H1 (cell line): ENCODE data around the gene MCF2L. TPM values are rescaled to one million over a fixed set of nuclear protein-coding genes. Genes with fewer than 3 reads are reported as not detected.

Experiments
- CTCF ChIA-PET: fragments of 300-600 bp; sonication (Branson Sonifier 250); formaldehyde crosslinking; loops from one replicate; lab custom pipeline; 2021; ENCODE audit not compliant: partially characterized antibody; lab: Charles Lee
- POLR2A ChIA-PET: fragments of 300-600 bp; sonication (Branson Sonifier 250); formaldehyde crosslinking; loops from one replicate; lab custom pipeline; 2021; ENCODE audit warnings: inconsistent platforms; ENCODE audit not compliant: partially characterized antibody; lab: Charles Lee
- DNase-seq, 2 experiments: peaks; one replicate each; pipeline versions ENCODE4 v3.0.0 to v3.0.0-alpha.2; 2010 to 2022; ENCODE audit warnings: low spot score in 2 of 2, low read depth in 1 of 2, mixed read lengths in 1 of 2
- FAIRE-seq: peaks from 2 replicates; lab custom pipeline; 2011; peaks lifted over from hg19 to GRCh38; lab: Jason Lieb, UNC
- H2AFZ ChIP-seq: 2 replicates; pipeline ENCODE4 v1.8.1; 2012; ENCODE audit warnings: low read length, inconsistent platforms
- H2AK5ac ChIP-seq: 2 replicates; pipeline ENCODE4 v1.6.1; 2013; ENCODE audit warnings: low read depth, low read length
- H2BK120ac ChIP-seq: replicated peaks from 2 replicates; pipeline ENCODE3; 2013; ENCODE audit warnings: low read depth, low read length, inconsistent platforms
- H2BK12ac ChIP-seq: 2 replicates; pipeline ENCODE4 v1.6.1; 2013; ENCODE audit warnings: low read depth, low read length
- H2BK15ac ChIP-seq: 2 replicates; pipeline ENCODE4 v1.6.1; 2013; ENCODE audit warnings: low read length
- H2BK20ac ChIP-seq: 2 replicates; pipeline ENCODE4 v1.6.1; 2013; ENCODE audit warnings: low read length
- H2BK5ac ChIP-seq: 2 replicates; pipeline ENCODE4 v1.6.1; 2013; ENCODE audit warnings: low read depth, low read length
- H3K14ac ChIP-seq: 2 replicates; pipeline ENCODE4 v1.6.1; 2013; ENCODE audit warnings: inconsistent platforms; ENCODE audit not compliant: insufficient read length
- H3K18ac ChIP-seq: 2 replicates; pipeline ENCODE4 v1.6.1; 2013; ENCODE audit warnings: low read length; ENCODE audit errors: extremely low read depth
- H3K23ac ChIP-seq: 2 replicates; pipeline ENCODE4 v1.6.1; 2013; ENCODE audit warnings: inconsistent platforms; ENCODE audit not compliant: insufficient read length
- H3K23me2 ChIP-seq: 2 replicates; pipeline ENCODE4 v1.6.1; 2013; ENCODE audit warnings: low read depth, low read length
- H3K27ac ChIP-seq: 2 replicates; pipeline ENCODE4 v1.6.1; 2011; ENCODE audit warnings: low read depth, low read length, inconsistent platforms
- H3K27me3 ChIP-seq, 4 experiments: replicated peaks in 1 of 4; 1 replicate in 1 of 4; 2 replicates in 3 of 4; pipeline versions ENCODE4 v1.6.1 to v1.8.1; 2011 to 2013; ENCODE audit warnings: low read length in 3 of 4, mild to moderate bottlenecking in 3 of 4, inconsistent platforms in 2 of 4, mixed read lengths in 2 of 4, moderate library complexity in 1 of 4; ENCODE audit not compliant: control insufficient read depth in 3 of 4, insufficient read depth in 3 of 4; ENCODE audit errors: extremely low read depth in 1 of 4
- H3K36me3 ChIP-seq, 4 experiments: 2 replicates each; pipeline versions ENCODE4 v1.6.1 to v1.8.1; 2011 to 2013; ENCODE audit warnings: mild to moderate bottlenecking in 4 of 4, low read length in 3 of 4, moderate library complexity in 2 of 4, control low read depth in 1 of 4, inconsistent platforms in 1 of 4; ENCODE audit not compliant: insufficient read depth in 4 of 4, control insufficient read depth in 2 of 4
- H3K4ac ChIP-seq: replicated peaks from 2 replicates; pipeline ENCODE3; 2013; ENCODE audit warnings: low read length, low read depth, mixed read lengths, inconsistent platforms; ENCODE audit not compliant: insufficient read length
- H3K4me1 ChIP-seq, 4 experiments: replicated peaks in 1 of 4; 1 replicate in 1 of 4; 2 replicates in 3 of 4; pipeline versions ENCODE4 v1.6.1 to v1.8.1; 2011 to 2013; ENCODE audit warnings: low read length in 3 of 4, inconsistent platforms in 2 of 4, mixed read lengths in 1 of 4; ENCODE audit not compliant: insufficient read depth in 4 of 4, control insufficient read depth in 3 of 4
- H3K4me2 ChIP-seq, 2 experiments: 2 replicates each; pipeline versions ENCODE4 v1.6.1 to v1.8.1; 2011 to 2013; ENCODE audit warnings: low read depth in 2 of 2, low read length in 2 of 2, control low read depth in 1 of 2, inconsistent platforms in 1 of 2, mild to moderate bottlenecking in 1 of 2; ENCODE audit not compliant: insufficient read depth in 1 of 2
- H3K4me3 ChIP-seq, 4 experiments: fragments of 200-600, 300-600 bp in 1 of 4; sonication (generic), shearing (Covaris generic), sonication (Bioruptor Twin) in 1 of 4; 2 replicates each; pipeline versions ENCODE4 v1.5.1 to v1.8.1; 2011 to 2016; ENCODE audit warnings: low read length in 4 of 4, low read depth in 3 of 4, control low read depth in 2 of 4, inconsistent platforms in 2 of 4, mild to moderate bottlenecking in 2 of 4, mixed read lengths in 1 of 4, moderate library complexity in 1 of 4; ENCODE audit not compliant: insufficient read depth in 2 of 4; ENCODE audit errors: extremely low read depth in 1 of 4
- H3K56ac ChIP-seq: replicated peaks from 2 replicates; pipeline ENCODE3; 2013; ENCODE audit warnings: low read depth, mild to moderate bottlenecking, mixed read lengths, low read length, inconsistent platforms; ENCODE audit not compliant: insufficient read length
- H3K79me1 ChIP-seq: 2 replicates; pipeline ENCODE4 v1.6.1; 2013; ENCODE audit warnings: low read depth, low read length, control low read depth
- H3K79me2 ChIP-seq, 2 experiments: 2 replicates each; pipeline versions ENCODE4 v1.6.1 to v1.8.1; 2012 to 2013; ENCODE audit warnings: low read length in 2 of 2, mild to moderate bottlenecking in 2 of 2, inconsistent platforms in 1 of 2; ENCODE audit not compliant: insufficient read depth in 2 of 2, control insufficient read depth in 1 of 2
- H3K9ac ChIP-seq, 4 experiments: replicated peaks in 1 of 4; 1 replicate in 1 of 4; 2 replicates in 3 of 4; pipeline versions ENCODE4 v1.6.1 to v1.8.1; 2011 to 2013; ENCODE audit warnings: low read depth in 3 of 4, low read length in 3 of 4, control low read depth in 2 of 4, mild to moderate bottlenecking in 2 of 4, moderate library complexity in 2 of 4, inconsistent platforms in 1 of 4; ENCODE audit errors: extremely low read depth in 1 of 4
- H3K9me3 ChIP-seq, 2 experiments: 2 replicates each; pipeline versions ENCODE4 v1.6.1 to v1.8.1; 2012 to 2013; ENCODE audit warnings: mild to moderate bottlenecking in 2 of 2, moderate library complexity in 2 of 2, control low read depth in 1 of 2, inconsistent platforms in 1 of 2, low read depth in 1 of 2, low read length in 1 of 2, mixed read lengths in 1 of 2; ENCODE audit not compliant: insufficient read depth in 2 of 2
- H4K20me1 ChIP-seq, 2 experiments: replicated peaks in 1 of 2; 2 replicates each; pipeline versions ENCODE3 to v1.8.1; 2011 to 2013; ENCODE audit warnings: inconsistent platforms in 2 of 2, low read length in 2 of 2, mild to moderate bottlenecking in 1 of 2; ENCODE audit not compliant: insufficient read depth in 2 of 2, control insufficient read depth in 1 of 2
- H4K5ac ChIP-seq: 2 replicates; pipeline ENCODE4 v1.6.1; 2013; ENCODE audit warnings: low read length, low read depth, mixed read lengths, inconsistent platforms; ENCODE audit not compliant: insufficient read length
- H4K8ac ChIP-seq: 2 replicates; pipeline ENCODE4 v1.8.0; 2013; ENCODE audit warnings: mild to moderate bottlenecking, moderate library complexity, low read length, inconsistent platforms; ENCODE audit not compliant: insufficient read depth; ENCODE audit errors: extremely low read depth
- H4K91ac ChIP-seq: replicated peaks from 2 replicates; pipeline ENCODE3; 2013; ENCODE audit warnings: low read length, mixed read lengths, inconsistent platforms; ENCODE audit not compliant: insufficient read length
- ATF2 ChIP-seq: IDR thresholded peaks from 2 replicates; pipeline ENCODE4 v1.6.1; 2012; ENCODE audit warnings: low read length, inconsistent platforms
- CHD2 ChIP-seq: IDR thresholded peaks from 2 replicates; pipeline ENCODE4 v1.6.1; 2012; ENCODE audit warnings: low read length, improper control_type of control experiment
- CTBP2 ChIP-seq: IDR thresholded peaks from 2 replicates; pipeline ENCODE4 v1.7.0; 2011; ENCODE audit warnings: borderline replicate concordance, mild to moderate bottlenecking, moderate library complexity, mixed read lengths, low read length; ENCODE audit not compliant: insufficient read depth, insufficient read length
- KDM4A ChIP-seq: IDR thresholded peaks from one replicate; pipeline ENCODE4 v1.7.1; 2012; ENCODE audit warnings: low read depth, mild to moderate bottlenecking, moderate library complexity, low read length, inconsistent platforms; ENCODE audit not compliant: severe bottlenecking
- MAFK ChIP-seq: IDR thresholded peaks from 2 replicates; pipeline ENCODE4 v1.6.1; 2012; ENCODE audit warnings: low read depth, mild to moderate bottlenecking, improper control_type of control experiment, low read length
- NRF1 ChIP-seq: IDR thresholded peaks from 2 replicates; pipeline ENCODE4 v1.6.1; 2011; ENCODE audit warnings: mild to moderate bottlenecking, low read depth, low read length, improper control_type of control experiment
- RFX5 ChIP-seq: IDR thresholded peaks from 2 replicates; pipeline ENCODE4 v1.6.1; 2011; ENCODE audit warnings: low read depth, low read length, improper control_type of control experiment, borderline replicate concordance
- SIRT6 ChIP-seq: IDR thresholded peaks from one replicate; pipeline ENCODE4 v1.7.1; 2012; ENCODE audit warnings: low read length, inconsistent platforms
- TBP ChIP-seq: IDR thresholded peaks from 2 replicates; pipeline ENCODE4 v1.6.1; 2011; ENCODE audit warnings: low read depth, low read length, improper control_type of control experiment
- YY1 ChIP-seq: IDR thresholded peaks from 2 replicates; pipeline ENCODE4 v1.6.1; 2011; ENCODE audit warnings: low read depth, mild to moderate bottlenecking, low read length
- WGBS, 2 experiments: shearing (Covaris generic) in 1 of 2; methylation state at CpG; one replicate each; pipeline versions ENCODE4 v1.1.6 to v1.1.7; 2013 to 2015; ENCODE audit warnings: low lambda C conversion rate in 2 of 2, mixed read lengths in 2 of 2, inconsistent platforms in 1 of 2, low coverage in 1 of 2, missing lambda C conversion rate in 1 of 2; ENCODE audit not compliant: insufficient replicate concordance in 2 of 2, insufficient coverage in 1 of 2, insufficient read length in 1 of 2; ENCODE audit errors: extremely low coverage in 1 of 2, missing lambda C conversion rate in 1 of 2; 5-methylcytosine and 5-hydroxymethylcytosine counted together
- polyA plus RNA-seq, 7 experiments: library from polyadenylated mRNA; depleted of rRNA in 3 of 7; stranded (reverse) in 5 of 7; unstranded in 2 of 7; fragments of >200 nt in 5 of 7; fragments of 200-250 nt in 2 of 7; gene quantifications; 1 replicate in 5 of 7; 2 replicates in 1 of 7; 4 replicates in 1 of 7; pipeline versions ENCODE4 v1.2.1 to v1.2.3, GENCODE V29; 2011 to 2013; ENCODE audit warnings: missing spikeins in 2 of 7, mixed read lengths in 2 of 7
- total RNA-seq: library from RNA; stranded (reverse); fragmentation: NEBNext Ultra II Directional; extraction: Animal tissue kit (Norgen Biotek cat#: 25700); gene quantifications from 2 replicates; pipeline ENCODE4 v1.2.1, GENCODE V29; 2021

The MCF2L gene
- total and polyA plus RNA-seq, 2 of the 8 experiments (the other 6 are each of a cell fraction or from before 2014, with no cell fraction given): 10.1 to 24.4 TPM

GRCh38 chr13:113053376-113053775 lies 84.4 kb downstream of the MCF2L start:
- WGBS, 2 experiments: 93% methylated on average over 13 of the region's 14 CpGs; no CpG with 5 or more reads in 1 of the 2 experiments
- POLR2A ChIA-PET: no interaction called here
- no peak overlapping the region for H3K4ac ChIP-seq
- no peak overlapping the region for H3K18ac ChIP-seq
- H2BK120ac ChIP-seq: no peak overlapping the region
- H2BK5ac ChIP-seq: no peak overlapping the region
- no peak for FAIRE-seq
- no peak for DNase-seq
- peaks cover 16% of the 10 kb centered on the region; the same call in 1 of the 2 replicates for H3K23me2 ChIP-seq
- H2BK12ac ChIP-seq: no peak overlapping the region
- H3K27ac ChIP-seq: no peak overlapping the region
- no peak overlapping the region for H3K4me3 ChIP-seq
- no peaks in the 10 kb centered on the region; a peak in 1 of 7 replicates for H3K27me3 ChIP-seq
- no peak overlapping the region for H3K4me2 ChIP-seq
- H3K4me1 ChIP-seq: peaks cover 0 to 10% (median 5%) of the 10 kb centered on the region in 4 experiments; a peak in 6 of 7 replicates
- no peak overlapping the region for H2AK5ac ChIP-seq
- no peak overlapping the region for H2BK20ac ChIP-seq
- TF ChIP-seq MAFK: no peak
- no peak for TF ChIP-seq TBP
- no peak for TF ChIP-seq YY1
- TF ChIP-seq NRF1: no peak
- TF ChIP-seq RFX5: no peak
- no peak for TF ChIP-seq CTBP2
- TF ChIP-seq ATF2: no peak
- TF ChIP-seq KDM4A: no peak
- TF ChIP-seq SIRT6: no peak
- no peak for TF ChIP-seq CHD2
- peaks cover 0 to 4% of the 10 kb centered on the region in 2 experiments for H4K20me1 ChIP-seq
- no peaks in the 10 kb centered on the region; a peak in 1 of 8 replicates for H3K36me3 ChIP-seq
- 0 out of 2 replicates have a peak, but pooled peaks cover 2% of the 10 kb centered on the region for H3K79me1 ChIP-seq
- no peak overlapping the region for H3K23ac ChIP-seq
- CTCF ChIA-PET: interaction anchor here (0.6 to 4.0 kb wide), 5 partner anchors 18 to 305 kb away, joined by 3 to 16 read pairs (median 5); no protein-coding TSS in a partner anchor
- no peak overlapping the region for H2AFZ ChIP-seq
- H2BK15ac ChIP-seq: no peak overlapping the region
- H4K8ac ChIP-seq: no peak overlapping the region
- no peak overlapping the region for H3K9ac ChIP-seq
- no peak overlapping the region for H3K56ac ChIP-seq
- H4K91ac ChIP-seq: no peak overlapping the region
- H4K5ac ChIP-seq: no peak overlapping the region
- no peak overlapping the region for H3K14ac ChIP-seq
- peaks cover 0 to 8% of the 10 kb centered on the region in 2 experiments; a peak in 1 of 4 replicates for H3K9me3 ChIP-seq
- H3K79me2 ChIP-seq: no peaks in the 10 kb centered on the region
